ENCODE results near the gene EPN3. TPM values are rescaled to one million over a fixed set of nuclear protein-coding genes. Genes with fewer than 3 reads are reported as not detected.

Gene EPN3
- polyA plus RNA-seq, 1 donor from 2014 or later, result not detected

DNA sequence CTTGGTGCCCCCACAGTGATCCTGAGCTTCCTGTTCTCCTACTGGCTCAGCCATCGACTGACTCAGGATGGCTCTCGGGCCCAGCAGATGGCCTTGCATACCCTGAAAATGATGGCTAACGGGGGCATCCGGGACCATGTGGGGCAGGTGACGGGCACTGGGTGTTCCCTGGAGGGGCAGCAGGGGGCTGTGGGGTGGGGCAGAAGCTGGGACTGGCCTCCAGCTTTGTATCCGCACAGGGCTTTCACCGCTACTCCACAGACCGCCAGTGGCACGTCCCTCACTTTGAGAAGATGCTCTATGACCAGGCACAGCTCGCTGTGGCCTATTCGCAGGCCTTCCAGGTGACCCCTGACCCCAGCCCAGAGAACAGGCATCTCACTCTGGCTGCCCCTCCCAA lies 17.4 kb downstream of the EPN3 start:
- no peak overlapping the region for H3K9ac ChIP-seq (ENCODE audit: low read length)
- no peaks in the 10 kb centered on the region for H3F3A ChIP-seq (ENCODE audit: insufficient read depth, low read length, poor library complexity, severe bottlenecking)
- H4K20me1 ChIP-seq (ENCODE audit: insufficient read depth), result no peaks in the 10 kb centered on the region
- no peaks in the 10 kb centered on the region for H3K27me3 ChIP-seq (ENCODE audit: insufficient read depth, low read depth, low read length)
- no peaks in the 10 kb centered on the region for H3K9me2 ChIP-seq (ENCODE audit: insufficient read depth, low read length)
- H3K79me2 ChIP-seq (replicated peaks; ENCODE audit: insufficient read depth, low read length), result no peaks in the 10 kb centered on the region
- no peaks in the 10 kb centered on the region for H3K36me3 ChIP-seq (ENCODE audit: insufficient read depth, low read length)
- H2AFZ ChIP-seq (ENCODE audit: low read depth, low read length), result no peak overlapping the region
- H3K4me2 ChIP-seq (ENCODE audit: low read length), result no peak overlapping the region
- H3K9me3 ChIP-seq (ENCODE audit: low read length), result no peaks in the 10 kb centered on the region
- H3K4me3 ChIP-seq (ENCODE audit: low read length), result no peak overlapping the region
- no peak overlapping the region for H3K27ac ChIP-seq (ENCODE audit: low read length)
- TF ChIP-seq CTCF (IDR thresholded peaks at IDR 0.05; ENCODE audit: poor library complexity, severe bottlenecking), result no peak
- no peak for TF ChIP-seq POLR2AphosphoS5 (IDR thresholded peaks at IDR 0.05)
- TF ChIP-seq, protein P1, sequence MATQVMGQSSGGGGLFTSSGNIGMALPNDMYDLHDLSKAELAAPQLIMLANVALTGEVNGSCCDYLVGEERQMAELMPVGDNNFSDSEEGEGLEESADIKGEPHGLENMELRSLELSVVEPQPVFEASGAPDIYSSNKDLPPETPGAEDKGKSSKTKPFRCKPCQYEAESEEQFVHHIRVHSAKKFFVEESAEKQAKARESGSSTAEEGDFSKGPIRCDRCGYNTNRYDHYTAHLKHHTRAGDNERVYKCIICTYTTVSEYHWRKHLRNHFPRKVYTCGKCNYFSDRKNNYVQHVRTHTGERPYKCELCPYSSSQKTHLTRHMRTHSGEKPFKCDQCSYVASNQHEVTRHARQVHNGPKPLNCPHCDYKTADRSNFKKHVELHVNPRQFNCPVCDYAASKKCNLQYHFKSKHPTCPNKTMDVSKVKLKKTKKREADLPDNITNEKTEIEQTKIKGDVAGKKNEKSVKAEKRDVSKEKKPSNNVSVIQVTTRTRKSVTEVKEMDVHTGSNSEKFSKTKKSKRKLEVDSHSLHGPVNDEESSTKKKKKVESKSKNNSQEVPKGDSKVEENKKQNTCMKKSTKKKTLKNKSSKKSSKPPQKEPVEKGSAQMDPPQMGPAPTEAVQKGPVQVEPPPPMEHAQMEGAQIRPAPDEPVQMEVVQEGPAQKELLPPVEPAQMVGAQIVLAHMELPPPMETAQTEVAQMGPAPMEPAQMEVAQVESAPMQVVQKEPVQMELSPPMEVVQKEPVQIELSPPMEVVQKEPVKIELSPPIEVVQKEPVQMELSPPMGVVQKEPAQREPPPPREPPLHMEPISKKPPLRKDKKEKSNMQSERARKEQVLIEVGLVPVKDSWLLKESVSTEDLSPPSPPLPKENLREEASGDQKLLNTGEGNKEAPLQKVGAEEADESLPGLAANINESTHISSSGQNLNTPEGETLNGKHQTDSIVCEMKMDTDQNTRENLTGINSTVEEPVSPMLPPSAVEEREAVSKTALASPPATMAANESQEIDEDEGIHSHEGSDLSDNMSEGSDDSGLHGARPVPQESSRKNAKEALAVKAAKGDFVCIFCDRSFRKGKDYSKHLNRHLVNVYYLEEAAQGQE (IDR thresholded peaks at IDR 0.05; ENCODE audit: borderline replicate concordance), result no peak
- TF ChIP-seq TAF1 (IDR thresholded peaks at IDR 0.05; ENCODE audit: low read depth), result no peak
- TF ChIP-seq MXI1 (conservative IDR thresholded peaks at IDR 0.05; ENCODE audit: poor library complexity, severe bottlenecking), result no peak
- TF ChIP-seq RAD21 (conservative IDR thresholded peaks at IDR 0.05), result no peak
- TF ChIP-seq EZH2 (IDR thresholded peaks at IDR 0.05; ENCODE audit: borderline replicate concordance, insufficient read depth, low read length, poor library complexity, severe bottlenecking), result no peak
- TF ChIP-seq SMC3 (conservative IDR thresholded peaks at IDR 0.05; ENCODE audit: poor library complexity), result no peak
- no peak for TF ChIP-seq EP300 (conservative IDR thresholded peaks at IDR 0.05; ENCODE audit: poor library complexity, severe bottlenecking)

GRCh38 chr17:50550661-50551432 lies 18.3 kb downstream of the EPN3 start:
- Histone ChIP-seq H3K4me2 (ENCODE audit: low read length) (no peak overlapping the region), H3K4me3 (ENCODE audit: low read length) (no peak overlapping the region), H2AFZ (ENCODE audit: low read depth, low read length) (no peak overlapping the region), H4K20me1 (ENCODE audit: insufficient read depth) (no peaks in the 10 kb centered on the region), H3K36me3 (ENCODE audit: insufficient read depth, low read length) (no peaks in the 10 kb centered on the region), H3K27ac (ENCODE audit: low read length) (no peak overlapping the region), H3K9ac (ENCODE audit: low read length) (peak overlapping the region; percentile 7), H3K9me3 (ENCODE audit: low read length) (no peaks in the 10 kb centered on the region), H3K27me3 (ENCODE audit: insufficient read depth, low read depth, low read length) (no peaks in the 10 kb centered on the region), H3K79me2 (replicated peaks; ENCODE audit: insufficient read depth, low read length) (no peaks in the 10 kb centered on the region), H3K9me2 (ENCODE audit: insufficient read depth, low read length) (no peaks in the 10 kb centered on the region), H3F3A (ENCODE audit: insufficient read depth, low read length, poor library complexity, severe bottlenecking) (no peaks in the 10 kb centered on the region)
- TF ChIP-seq RAD21 (conservative IDR thresholded peaks at IDR 0.05), result peak; percentile 89
- no peak for TF ChIP-seq POLR2AphosphoS5 (IDR thresholded peaks at IDR 0.05)
- peak; percentile 16 for TF ChIP-seq MXI1 (conservative IDR thresholded peaks at IDR 0.05; ENCODE audit: poor library complexity, severe bottlenecking)
- TF ChIP-seq CTCF (IDR thresholded peaks at IDR 0.05; ENCODE audit: poor library complexity, severe bottlenecking), result peak; percentile 86
- TF ChIP-seq, protein P1 (IDR thresholded peaks at IDR 0.05; ENCODE audit: borderline replicate concordance), result no peak
- no peak for TF ChIP-seq EZH2 (IDR thresholded peaks at IDR 0.05; ENCODE audit: borderline replicate concordance, insufficient read depth, low read length, poor library complexity, severe bottlenecking)
- peak; percentile 92 for TF ChIP-seq SMC3 (conservative IDR thresholded peaks at IDR 0.05; ENCODE audit: poor library complexity)
- no peak for TF ChIP-seq TAF1 (IDR thresholded peaks at IDR 0.05; ENCODE audit: low read depth)
- no peak for TF ChIP-seq EP300 (conservative IDR thresholded peaks at IDR 0.05; ENCODE audit: poor library complexity, severe bottlenecking)
